ENCODE measurements around the gene PSAP.
"Not testable (repeated sequence)": the region's sequence is repeated elsewhere in the genome, so short reads cannot be mapped to it uniquely, and the experiment has no call there.

Gene PSAP

GRCh38 chr10:71881647-71882355, 30.8 kb upstream of the PSAP start:
- H3K79me1 ChIP-seq (ENCODE audit: low read length): no peaks in the 10 kb centered on the region
- no peak overlapping the region for H4K91ac ChIP-seq (ENCODE audit: low read depth, low read length)
- no peak overlapping the region for H2BK5ac ChIP-seq (ENCODE audit: low read depth, low read length, poor library complexity)
- DNase-seq: no peak
- H2AK5ac ChIP-seq (ENCODE audit: low read length): no peak overlapping the region
- no peak overlapping the region for H3K18ac ChIP-seq (ENCODE audit: low read length)
- no peak overlapping the region for H3K23ac ChIP-seq (ENCODE audit: low read length)
- H2BK12ac ChIP-seq (ENCODE audit: low read length): no peak overlapping the region
- H3K27ac ChIP-seq (ENCODE audit: low read depth, low read length): no peak overlapping the region
- H3K9ac ChIP-seq (ENCODE audit: low read length): no peak overlapping the region
- no peaks in the 10 kb centered on the region for H3K79me2 ChIP-seq (ENCODE audit: control insufficient read depth, insufficient read depth, low read length, poor library complexity)
- no CpG with 5 or more reads among the region's 9 CpGs for WGBS (ENCODE audit: extremely low coverage, insufficient coverage, insufficient read length)
- H4K12ac ChIP-seq (ENCODE audit: low read depth, low read length): no peak overlapping the region
- H3K4me1 ChIP-seq (ENCODE audit: control insufficient read depth in 1 of 2, insufficient read depth in 2 of 2, low read length in 2 of 2): peaks cover 4 to 7% of the 10 kb centered on the region in 2 experiments
- H2BK120ac ChIP-seq (ENCODE audit: insufficient read depth, low read length, poor library complexity): no peak overlapping the region
- H3K9me3 ChIP-seq (ENCODE audit: insufficient read depth, low read depth, low read length): no peaks in the 10 kb centered on the region
- H3K36me3 ChIP-seq (ENCODE audit: control insufficient read depth in 1 of 2, insufficient read depth in 2 of 2, low read length in 2 of 2): no peaks in the 10 kb centered on the region
- no peaks in the 10 kb centered on the region for H3K27me3 ChIP-seq (ENCODE audit: insufficient read depth, low read length)
- H2AFZ ChIP-seq (ENCODE audit: insufficient read depth, low read length, poor library complexity): no peak overlapping the region
- H4K8ac ChIP-seq (ENCODE audit: low read depth, low read length): no peak overlapping the region
- H3K4me2 ChIP-seq (ENCODE audit: low read length): no peak overlapping the region
- no peak overlapping the region for H3K4ac ChIP-seq (ENCODE audit: low read depth, low read length)
- no peak overlapping the region for H3K4me3 ChIP-seq (ENCODE audit: low read depth, low read length)
- H3K14ac ChIP-seq (ENCODE audit: low read length): no peak overlapping the region

- not testable (repeated sequence) for H3K27me3 ChIP-seq (ENCODE audit: insufficient read depth, low read length); H3K9ac ChIP-seq (ENCODE audit: low read length); H3K27ac ChIP-seq (ENCODE audit: low read depth, low read length); H3K79me2 ChIP-seq (ENCODE audit: control insufficient read depth, insufficient read depth, low read length, poor library complexity); H2AFZ ChIP-seq (ENCODE audit: insufficient read depth, low read length, poor library complexity); H3K9me3 ChIP-seq (ENCODE audit: insufficient read depth, low read depth, low read length); DNase-seq; H3K4ac ChIP-seq (ENCODE audit: low read depth, low read length); H3K79me1 ChIP-seq (ENCODE audit: low read length); H3K23ac ChIP-seq (ENCODE audit: low read length); H3K18ac ChIP-seq (ENCODE audit: low read length); H3K4me1 ChIP-seq (ENCODE audit: control insufficient read depth in 1 of 2, insufficient read depth in 2 of 2, low read length in 2 of 2); H3K14ac ChIP-seq (ENCODE audit: low read length); H4K12ac ChIP-seq (ENCODE audit: low read depth, low read length); H3K4me2 ChIP-seq (ENCODE audit: low read length); H3K4me3 ChIP-seq (ENCODE audit: low read depth, low read length); H3K36me3 ChIP-seq (ENCODE audit: control insufficient read depth in 1 of 2, insufficient read depth in 2 of 2, low read length in 2 of 2); H2AK5ac ChIP-seq (ENCODE audit: low read length); H2BK12ac ChIP-seq (ENCODE audit: low read length); H4K91ac ChIP-seq (ENCODE audit: low read depth, low read length); H2BK120ac ChIP-seq (ENCODE audit: insufficient read depth, low read length, poor library complexity); H2BK5ac ChIP-seq (ENCODE audit: low read depth, low read length, poor library complexity); H4K8ac ChIP-seq (ENCODE audit: low read depth, low read length)
- WGBS (ENCODE audit: extremely low coverage, insufficient coverage, insufficient read length): no CpG with 5 or more reads among the region's 2 CpGs
Measured at GRCh38 chr10:71881307-71881624, 30.2 kb upstream of the PSAP start.

DNA sequence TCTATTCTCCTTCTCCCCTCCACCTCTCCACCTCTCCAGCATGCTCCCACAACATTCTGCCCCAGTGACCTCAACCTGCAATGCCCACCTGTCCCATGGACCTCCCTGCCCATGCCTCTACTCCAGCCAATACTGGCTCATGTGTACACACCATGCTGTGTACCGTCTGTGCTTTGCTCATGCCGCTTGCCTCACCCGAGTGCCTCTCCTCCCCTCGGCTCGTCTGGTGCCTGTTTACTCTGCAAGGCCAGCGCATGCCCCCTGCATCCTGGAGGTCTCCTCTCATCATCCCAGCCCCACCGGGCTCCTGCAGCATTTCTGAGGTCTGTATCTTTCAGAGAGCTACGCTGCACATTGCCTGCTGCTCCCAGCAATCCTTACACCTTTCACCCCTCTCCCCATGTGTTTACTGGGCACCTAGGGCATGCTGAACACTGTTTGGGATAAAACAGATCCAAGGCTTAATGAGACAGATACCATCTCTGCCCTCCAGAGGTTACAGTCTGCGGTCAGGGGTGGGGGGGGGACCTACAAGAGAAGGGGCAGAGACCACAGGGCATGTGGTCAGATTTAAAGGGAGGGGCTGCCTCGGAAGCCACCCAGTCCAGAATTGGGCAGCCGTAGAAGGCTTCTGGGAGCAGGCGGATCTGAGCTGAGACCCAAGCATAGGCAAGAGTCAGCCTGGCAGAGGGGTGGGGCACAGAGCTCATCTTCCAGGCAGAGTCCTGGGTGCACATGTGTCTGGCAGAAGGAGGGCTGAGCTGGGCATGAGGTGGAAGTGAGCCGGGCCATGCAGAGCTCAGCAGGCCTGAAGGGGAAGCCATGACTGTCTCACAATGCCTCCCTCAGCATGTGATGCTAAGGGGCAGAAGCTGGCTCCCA, 29.6 kb upstream of the PSAP start:
- Histone ChIP-seq H3K4me3 (ENCODE audit: low read depth, low read length) (peak overlapping the region; percentile 51), H3K27me3 (ENCODE audit: insufficient read depth, low read length) (no peaks in the 10 kb centered on the region), H3K18ac (ENCODE audit: low read length) (no peak overlapping the region), H2AK5ac (ENCODE audit: low read length) (no peak overlapping the region), H3K23ac (ENCODE audit: low read length) (no peak overlapping the region), H3K9ac (ENCODE audit: low read length) (peak overlapping the region; percentile 31), H2BK120ac (ENCODE audit: insufficient read depth, low read length, poor library complexity) (no peak overlapping the region), H4K8ac (ENCODE audit: low read depth, low read length) (no peak overlapping the region), H2BK5ac (ENCODE audit: low read depth, low read length, poor library complexity) (no peak overlapping the region), H3K14ac (ENCODE audit: low read length) (no peak overlapping the region), H2BK12ac (ENCODE audit: low read length) (no peak overlapping the region), H3K79me1 (ENCODE audit: low read length) (no peaks in the 10 kb centered on the region), H3K4me1 (ENCODE audit: control insufficient read depth in 1 of 2, insufficient read depth in 2 of 2, low read length in 2 of 2) (peaks cover 4 to 7% of the 10 kb centered on the region in 2 experiments), H3K27ac (ENCODE audit: low read depth, low read length) (no peak overlapping the region), H3K4me2 (ENCODE audit: low read length) (no peak overlapping the region), H3K79me2 (ENCODE audit: control insufficient read depth, insufficient read depth, low read length, poor library complexity) (no peaks in the 10 kb centered on the region), H3K4ac (ENCODE audit: low read depth, low read length) (no peak overlapping the region), H3K36me3 (ENCODE audit: control insufficient read depth in 1 of 2, insufficient read depth in 2 of 2, low read length in 2 of 2) (no peaks in the 10 kb centered on the region), H2AFZ (ENCODE audit: insufficient read depth, low read length, poor library complexity) (no peak overlapping the region), H4K12ac (ENCODE audit: low read depth, low read length) (no peak overlapping the region), H3K9me3 (ENCODE audit: insufficient read depth, low read depth, low read length) (peaks cover 3% of the 10 kb centered on the region), H4K91ac (ENCODE audit: low read depth, low read length) (no peak overlapping the region)
- WGBS (ENCODE audit: extremely low coverage, insufficient coverage, insufficient read length): no CpG with 5 or more reads among the region's 13 CpGs
- DNase-seq: peak in 1 of 2 donors; percentile 14

DNA sequence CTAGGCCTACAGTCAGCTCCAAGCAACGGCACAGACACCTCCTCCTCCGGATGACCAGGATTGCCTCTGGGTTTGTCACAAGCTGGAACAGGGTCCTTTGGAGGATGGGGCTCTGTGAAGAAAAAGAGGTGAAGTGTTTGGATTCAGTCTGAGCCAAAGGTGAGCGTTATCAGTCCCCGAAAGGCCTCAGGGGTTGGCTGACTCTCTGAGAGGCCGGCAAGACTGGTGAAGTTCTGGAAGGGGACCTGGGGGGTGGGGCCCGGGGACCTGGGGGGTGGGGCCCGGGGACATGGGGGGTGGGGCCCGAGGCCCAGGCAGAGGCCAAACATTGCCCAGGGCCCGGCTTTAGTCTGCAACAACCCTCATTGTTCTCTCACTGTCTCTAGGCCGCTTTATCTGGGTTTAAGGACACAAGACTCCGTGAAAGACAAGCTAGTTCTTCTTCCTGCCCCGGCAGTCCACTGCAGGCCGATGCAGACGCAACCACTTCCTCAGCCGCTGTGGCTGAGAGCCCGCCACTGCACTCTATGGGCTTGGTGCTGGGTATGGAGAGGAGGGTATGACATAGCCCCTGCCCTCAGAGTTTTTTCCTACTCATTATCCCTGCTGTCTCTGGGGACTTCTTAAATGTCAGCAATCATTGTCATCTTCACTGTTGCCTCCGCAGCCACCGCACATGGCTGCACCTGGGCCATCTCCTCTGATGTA, 27.4 kb upstream of the PSAP start:
- WGBS (ENCODE audit: extremely low coverage, insufficient coverage, insufficient read length): no CpG with 5 or more reads among the region's 18 CpGs
- no peak overlapping the region for H4K91ac ChIP-seq (ENCODE audit: low read depth, low read length)
- no peak overlapping the region for H3K14ac ChIP-seq (ENCODE audit: low read length)
- H3K79me1 ChIP-seq (ENCODE audit: low read length): no peaks in the 10 kb centered on the region
- H3K27ac ChIP-seq (ENCODE audit: low read depth, low read length): peak overlapping the region; percentile 15
- no peak overlapping the region for H2AK5ac ChIP-seq (ENCODE audit: low read length)
- no peaks in the 10 kb centered on the region for H3K27me3 ChIP-seq (ENCODE audit: insufficient read depth, low read length)
- H2BK5ac ChIP-seq (ENCODE audit: low read depth, low read length, poor library complexity): no peak overlapping the region
- H3K9ac ChIP-seq (ENCODE audit: low read length): no peak overlapping the region
- no peak overlapping the region for H2BK12ac ChIP-seq (ENCODE audit: low read length)
- no peak overlapping the region for H3K23ac ChIP-seq (ENCODE audit: low read length)
- peaks cover 4 to 7% of the 10 kb centered on the region in 2 experiments for H3K4me1 ChIP-seq (ENCODE audit: control insufficient read depth in 1 of 2, insufficient read depth in 2 of 2, low read length in 2 of 2)
- peak; percentile 52 to 58 for DNase-seq
- H3K4me2 ChIP-seq (ENCODE audit: low read length): peak overlapping the region; percentile 35
- H2BK120ac ChIP-seq (ENCODE audit: insufficient read depth, low read length, poor library complexity): no peak overlapping the region
- H4K12ac ChIP-seq (ENCODE audit: low read depth, low read length): no peak overlapping the region
- H2AFZ ChIP-seq (ENCODE audit: insufficient read depth, low read length, poor library complexity): peak overlapping the region; percentile 30
- H3K9me3 ChIP-seq (ENCODE audit: insufficient read depth, low read depth, low read length): peaks cover 3% of the 10 kb centered on the region
- H3K79me2 ChIP-seq (ENCODE audit: control insufficient read depth, insufficient read depth, low read length, poor library complexity): no peaks in the 10 kb centered on the region
- H3K18ac ChIP-seq (ENCODE audit: low read length): no peak overlapping the region
- no peaks in the 10 kb centered on the region for H3K36me3 ChIP-seq (ENCODE audit: control insufficient read depth in 1 of 2, insufficient read depth in 2 of 2, low read length in 2 of 2)
- H3K4ac ChIP-seq (ENCODE audit: low read depth, low read length): no peak overlapping the region
- H3K4me3 ChIP-seq (ENCODE audit: low read depth, low read length): no peak overlapping the region
- no peak overlapping the region for H4K8ac ChIP-seq (ENCODE audit: low read depth, low read length)
